GM12878 (cell line): ENCODE results near the gene EPHA8. TPM values are rescaled to one million over a fixed set of nuclear protein-coding genes. Genes with fewer than 3 reads are reported as not detected.

Experiments used
- ATAC-seq: fragments of 200-7000 bp; cut with Tn5 transposase; 3 replicates; pipeline ENCODE4 v1.9.1; 2020; ENCODE audit warnings: mild to moderate bottlenecking, moderate library complexity
- BruUV-seq: library from RNA; stranded (reverse); fragments of 400-500 nt; replicated peaks from 2 replicates; lab custom pipeline; 2021; lab: Mats Ljungman, UMichigan
- CTCF ChIA-PET: fragments of 300-600 bp; sonication (Branson Sonifier 250); formaldehyde crosslinking; extraction: SDS; loops from one replicate; lab custom pipeline; 2021; ENCODE audit warnings: inconsistent platforms; lab: Yijun Ruan, JAX
- POLR2A ChIA-PET: fragments of 350-600 bp; formaldehyde crosslinking; extraction: SDS; loops from one replicate; lab custom pipeline; 2021; ENCODE audit warnings: inconsistent platforms; lab: Charles Lee
- RAD21 ChIA-PET: fragments of 300-600 bp; sonication (Branson Sonifier 250); formaldehyde crosslinking; loops from one replicate; lab custom pipeline; 2023; ENCODE audit warnings: antibody characterized with exemption; ENCODE audit not compliant: unreplicated experiment; lab: Charles Lee
- SMC1A ChIA-PET: fragments of 300-600 bp; sonication (Branson Sonifier 250); formaldehyde crosslinking; loops from one replicate; lab custom pipeline; 2023; ENCODE audit not compliant: unreplicated experiment, uncharacterized antibody; lab: Charles Lee
- DNase-seq: peaks from one replicate; pipeline ENCODE4 v3.0.0-alpha.2; 2011; ENCODE audit warnings: low read depth, low spot score
- FAIRE-seq: peaks from 3 replicates; lab custom pipeline; 2011; peaks lifted over from hg19 to GRCh38; lab: Jason Lieb, UNC
- H2AFZ ChIP-seq: 2 replicates; pipeline ENCODE4 v1.6.0; 2011; ENCODE audit warnings: low read depth, low read length, control low read depth; ENCODE audit not compliant: control insufficient read depth
- H3K27ac ChIP-seq: 2 replicates; pipeline ENCODE4 v1.5.1; 2011; ENCODE audit warnings: control low read depth; ENCODE audit not compliant: control insufficient read depth, insufficient read depth
- H3K27me3 ChIP-seq, 2 experiments: replicated peaks in 1 of 2; 2 replicates each; pipeline versions ENCODE4 v1.6.0 to v1.6.1; 2011; ENCODE audit warnings: low read length in 1 of 2; ENCODE audit not compliant: control insufficient read depth in 2 of 2, insufficient read depth in 2 of 2
- H3K36me3 ChIP-seq, 2 experiments: 2 replicates each; pipeline ENCODE4 v1.5.1; 2011; ENCODE audit warnings: low read length in 1 of 2; ENCODE audit not compliant: control insufficient read depth in 2 of 2, insufficient read depth in 2 of 2
- H3K4me1 ChIP-seq: 2 replicates; pipeline ENCODE4 v1.6.1; 2011; ENCODE audit warnings: mild to moderate bottlenecking, low read length, moderate library complexity, mixed read lengths; ENCODE audit not compliant: control insufficient read depth, insufficient read depth
- H3K4me2 ChIP-seq: 2 replicates; pipeline ENCODE4 v1.6.0; 2011; ENCODE audit warnings: control low read depth; ENCODE audit not compliant: control insufficient read depth, insufficient read depth
- H3K4me3 ChIP-seq: fragments of 200-600 bp; sonication (generic); 2 replicates; pipeline ENCODE4 v1.5.1; 2016
- H3K79me2 ChIP-seq: 2 replicates; pipeline ENCODE4 v1.6.0; 2011; ENCODE audit warnings: low read length; ENCODE audit not compliant: control insufficient read depth, insufficient read depth
- H3K9ac ChIP-seq: 2 replicates; pipeline ENCODE4 v1.8.0; 2011; ENCODE audit warnings: low read length, control low read depth, mixed read lengths; ENCODE audit not compliant: control insufficient read depth, insufficient read depth
- H3K9me3 ChIP-seq: replicated peaks from 3 replicates; pipeline ENCODE4 v1.5.1; 2011; ENCODE audit warnings: mild to moderate bottlenecking, low read length; ENCODE audit not compliant: control insufficient read depth, insufficient read depth
- H4K20me1 ChIP-seq: 2 replicates; pipeline ENCODE4 v1.6.0; 2011; ENCODE audit not compliant: control insufficient read depth, insufficient read depth
- IKZF1 ChIP-seq: fragments of 450-650 bp; conservative IDR thresholded peaks from 2 replicates; pipeline ENCODE4 v1.6.1; 2017; ENCODE audit warnings: antibody characterized with exemption, mild to moderate bottlenecking
- REST ChIP-seq: IDR thresholded peaks from 2 replicates; pipeline ENCODE4 v1.6.1; 2012; ENCODE audit warnings: mild to moderate bottlenecking, low read depth, low read length
- WGBS: methylation state at CpG from one replicate; pipeline ENCODE4 v1.1.6; 2016; ENCODE audit warnings: low lambda C conversion rate; ENCODE audit not compliant: insufficient replicate concordance, insufficient coverage; ENCODE audit errors: missing lambda C conversion rate; 5-methylcytosine and 5-hydroxymethylcytosine counted together
- in situ Hi-C: fragments of 300-500 bp; cut with MboI; formaldehyde crosslinking; loops from 9 replicates; pipeline ENCODE4 v1.14.3; 2018; ENCODE audit warnings: mixed read lengths
- intact Hi-C: fragments of 100-400 bp; cut with micrococcal nuclease; formaldehyde crosslinking; loops from one replicate; pipeline ENCODE4 v1.14.2; 2022; ENCODE audit not compliant: unreplicated experiment
- polyA plus RNA-seq, 11 experiments: library from polyadenylated mRNA; depleted of rRNA in 4 of 11; unstranded in 6 of 11; stranded (reverse) in 5 of 11; fragments of >200 nt; fragmentation: Nextera tagmentation in 4 of 11; fragmentation: Illumina TruSeq in 1 of 11; extraction: Ambion mirVana in 4 of 11; extraction: Trizol in 1 of 11; gene quantifications; 1 replicate in 1 of 11; 2 replicates in 10 of 11; pipeline versions ENCODE4 v1.2.1 to v1.2.3, GENCODE V29; 2011 to 2016; ENCODE audit warnings: inconsistent platforms in 2 of 11, missing spikeins in 2 of 11, low read depth in 1 of 11
- total RNA-seq, 4 experiments: library from RNA; depleted of rRNA in 3 of 4; stranded (reverse); fragments of >200 nt in 3 of 4; fragmentation: Illumina TruSeq in 1 of 4; extraction: Trizol in 1 of 4; gene quantifications; 2 replicates each; pipeline versions ENCODE4 v1.2.1 to v1.2.3, GENCODE V29; 2013 to 2021

Gene EPHA8
- total and polyA plus RNA-seq, 10 of the 15 experiments (the other 5 are each of a cell fraction or from before 2014, with no cell fraction given) = not detected

GRCh38 chr1:22611530-22611947 lies 48.2 kb downstream of the EPHA8 start:
- intact Hi-C loops = no loop called here
- H3K36me3 ChIP-seq = no peaks in the 10 kb centered on the region
- no peak for ATAC-seq
- ChIA-PET SMC1A (no interaction called here), POLR2A (no interaction called here)
- H3K4me3 ChIP-seq = no peak overlapping the region
- WGBS = 16% methylated on average over 7 of the region's 7 CpGs
- TF ChIP-seq IKZF1 (no peak), REST (peak; percentile 91)
- TF ChIP-seq, all 136 proteins: peak for 1
- Histone ChIP-seq H3K4me2 (no peak overlapping the region), H3K79me2 (no peaks in the 10 kb centered on the region), H4K20me1 (no peaks in the 10 kb centered on the region; the same call in 1 of the 2 replicates), H3K27ac (no peak overlapping the region), H3K27me3 (no peaks in the 10 kb centered on the region; a peak in 2 of 4 replicates), H3K4me1 (no peaks in the 10 kb centered on the region), H2AFZ (no peak overlapping the region), H3K9me3 (no peaks in the 10 kb centered on the region), H3K9ac (no peak overlapping the region)
- FAIRE-seq (no peak), DNase-seq (no peak)
- ChIA-PET CTCF (no interaction called here), RAD21 (no interaction called here)
- BruUV-seq = no TSS peak
- in situ Hi-C loops = no loop called here
